GM21390 (cell line): ENCODE measurements around the gene NAIF1.
"Not testable (repeated sequence)": the region's sequence is repeated elsewhere in the genome, so short reads cannot be mapped to it uniquely, and the experiment has no call there.

ENCODE experiments used
- ATAC-seq: cut with Tn5 transposase; IDR thresholded peaks from one replicate; pipeline ENCODE4 v1.9.1; 2021; ENCODE audit not compliant: unreplicated experiment

The NAIF1 gene, protein sequence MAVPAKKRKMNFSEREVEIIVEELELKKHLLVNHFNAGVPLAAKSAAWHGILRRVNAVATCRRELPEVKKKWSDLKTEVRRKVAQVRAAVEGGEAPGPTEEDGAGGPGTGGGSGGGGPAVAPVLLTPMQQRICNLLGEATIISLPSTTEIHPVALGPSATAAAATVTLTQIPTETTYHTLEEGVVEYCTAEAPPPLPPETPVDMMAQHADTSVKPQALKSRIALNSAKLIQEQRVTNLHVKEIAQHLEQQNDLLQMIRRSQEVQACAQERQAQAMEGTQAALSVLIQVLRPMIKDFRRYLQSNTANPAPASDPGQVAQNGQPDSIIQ

DNA sequence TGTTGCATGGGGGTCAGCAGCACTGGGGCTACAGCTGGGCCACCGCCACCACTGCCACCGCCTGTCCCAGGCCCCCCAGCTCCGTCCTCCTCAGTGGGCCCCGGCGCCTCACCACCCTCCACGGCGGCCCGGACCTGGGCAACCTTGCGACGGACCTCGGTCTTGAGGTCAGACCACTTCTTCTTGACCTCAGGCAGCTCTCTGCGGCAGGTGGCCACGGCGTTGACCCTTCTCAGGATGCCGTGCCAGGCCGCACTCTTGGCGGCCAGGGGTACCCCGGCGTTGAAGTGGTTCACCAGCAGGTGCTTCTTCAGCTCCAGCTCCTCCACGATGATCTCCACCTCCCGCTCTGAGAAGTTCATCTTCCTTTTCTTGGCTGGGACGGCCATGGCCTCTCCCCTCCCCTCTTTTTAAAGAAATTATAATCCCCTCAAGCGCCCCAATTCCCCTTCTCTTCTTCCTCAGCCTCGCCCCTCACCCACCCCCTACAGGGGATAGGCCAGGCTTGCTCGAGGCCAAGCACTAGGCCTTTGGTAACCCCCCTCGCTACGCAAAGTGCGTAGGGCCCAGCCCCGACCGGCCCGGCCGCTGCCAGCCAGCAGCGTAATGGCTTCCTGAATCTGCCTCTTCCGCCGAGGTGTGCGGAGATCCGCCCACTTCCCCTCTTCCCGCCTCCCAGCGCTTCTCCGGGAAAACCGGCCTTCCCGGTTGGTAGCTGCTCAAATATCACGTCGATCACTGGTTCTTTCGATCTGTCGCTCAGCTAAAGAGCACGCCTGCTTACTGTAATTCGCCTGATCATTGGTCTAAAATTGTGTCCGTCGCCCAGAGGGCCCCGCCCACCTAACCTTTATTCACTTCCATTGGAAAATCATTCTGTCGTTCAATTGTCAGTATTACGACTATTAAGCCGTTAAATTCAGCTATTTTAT, at the start of gene NAIF1:
Gene NAIF1, minus strand, starts transcription at position 608 of the 932 bp plus-strand sequence. Its CDS starts 219 bp downstream, at position 389.
- ATAC-seq = peak; percentile 57

DNA sequence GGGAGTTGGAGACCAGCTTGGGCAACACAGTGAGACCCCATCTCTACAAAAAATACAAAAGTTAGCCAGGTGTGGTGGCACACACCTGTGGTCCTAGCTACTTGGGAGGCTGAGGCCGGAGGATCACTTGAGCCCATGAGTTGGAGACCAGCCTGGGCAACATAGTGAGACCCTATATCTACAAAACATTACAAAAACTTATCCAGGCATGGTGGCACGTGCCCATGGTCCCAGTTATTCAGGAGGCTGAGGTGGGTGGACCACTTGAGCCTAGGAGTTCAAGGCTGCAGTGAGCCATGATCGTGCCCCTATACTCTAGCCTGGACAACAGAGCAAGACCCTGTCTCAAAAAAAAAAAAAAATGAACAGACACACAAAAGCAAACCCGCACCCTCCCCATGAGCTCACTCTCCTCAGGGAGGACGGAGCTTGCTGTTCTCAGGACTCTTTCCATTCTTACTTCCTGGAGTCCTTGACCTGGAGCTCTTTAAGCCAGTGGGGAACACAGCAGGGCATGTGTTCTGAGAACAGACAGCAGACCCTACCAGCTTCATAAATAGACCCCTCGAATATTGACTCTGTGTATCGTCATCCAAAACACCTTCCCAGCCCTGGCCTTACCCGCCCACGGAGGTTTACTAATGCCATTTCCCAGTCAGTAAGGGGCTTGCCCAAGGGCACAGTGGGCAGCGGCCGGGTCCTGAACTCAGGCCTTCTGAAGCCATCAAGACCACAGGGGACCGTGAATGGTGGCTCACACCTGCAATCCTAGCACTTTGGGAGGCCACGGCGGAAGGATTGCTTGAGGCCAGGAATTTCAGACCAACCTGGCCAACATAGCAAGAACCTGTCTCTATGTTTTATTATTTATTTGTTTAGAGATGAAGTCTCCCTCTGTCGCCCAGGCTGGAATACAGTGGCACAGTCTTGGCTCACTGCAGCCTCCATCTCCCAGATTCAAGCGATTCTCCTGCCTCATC, 49.3 kb upstream of the NAIF1 start:
- ATAC-seq = no peak

DNA sequence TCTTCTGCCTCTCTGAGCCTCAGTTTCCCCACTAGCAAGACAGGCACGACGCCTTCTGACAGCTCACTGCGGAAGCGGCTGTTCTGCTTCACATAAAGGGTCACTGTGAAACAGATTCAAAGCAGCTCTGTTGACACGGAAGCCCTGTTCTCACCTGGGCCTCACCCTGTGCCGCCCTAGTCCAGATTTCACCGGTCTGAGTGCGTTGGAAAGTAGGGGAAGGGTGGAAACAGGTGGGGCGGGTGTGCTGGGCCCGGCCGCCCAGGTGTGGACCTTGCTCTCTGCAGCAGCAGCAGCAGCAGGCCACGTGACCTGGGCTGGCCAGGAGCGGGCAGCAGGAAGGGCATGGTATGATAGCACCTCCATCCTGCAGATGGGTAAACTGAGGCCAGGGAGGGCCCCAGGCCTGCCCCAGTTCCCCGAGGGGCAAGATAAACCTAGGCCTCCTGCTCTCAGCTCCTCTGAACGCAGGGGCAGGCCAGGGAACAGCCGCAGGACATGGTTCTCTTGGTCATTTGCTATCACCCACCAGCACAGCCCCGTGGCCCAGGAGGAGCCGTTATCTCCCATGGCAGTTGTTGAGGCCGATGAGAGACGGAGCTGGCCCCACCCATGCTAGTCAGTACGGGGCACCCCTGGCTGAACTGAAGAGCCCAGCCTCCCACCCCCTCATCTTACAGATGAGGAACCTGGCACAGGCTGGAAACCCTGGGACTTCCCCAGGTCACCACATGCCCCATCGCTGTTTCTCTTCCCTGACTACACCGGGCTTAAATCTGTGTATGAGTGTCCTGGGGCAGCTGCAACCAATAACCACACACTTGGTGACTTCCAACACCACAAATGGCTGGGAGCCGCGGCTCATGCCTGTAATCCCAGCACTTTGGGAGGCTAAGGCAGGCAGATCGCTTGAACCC, 48.3 kb upstream of the NAIF1 start:
- ATAC-seq = no peak

DNA sequence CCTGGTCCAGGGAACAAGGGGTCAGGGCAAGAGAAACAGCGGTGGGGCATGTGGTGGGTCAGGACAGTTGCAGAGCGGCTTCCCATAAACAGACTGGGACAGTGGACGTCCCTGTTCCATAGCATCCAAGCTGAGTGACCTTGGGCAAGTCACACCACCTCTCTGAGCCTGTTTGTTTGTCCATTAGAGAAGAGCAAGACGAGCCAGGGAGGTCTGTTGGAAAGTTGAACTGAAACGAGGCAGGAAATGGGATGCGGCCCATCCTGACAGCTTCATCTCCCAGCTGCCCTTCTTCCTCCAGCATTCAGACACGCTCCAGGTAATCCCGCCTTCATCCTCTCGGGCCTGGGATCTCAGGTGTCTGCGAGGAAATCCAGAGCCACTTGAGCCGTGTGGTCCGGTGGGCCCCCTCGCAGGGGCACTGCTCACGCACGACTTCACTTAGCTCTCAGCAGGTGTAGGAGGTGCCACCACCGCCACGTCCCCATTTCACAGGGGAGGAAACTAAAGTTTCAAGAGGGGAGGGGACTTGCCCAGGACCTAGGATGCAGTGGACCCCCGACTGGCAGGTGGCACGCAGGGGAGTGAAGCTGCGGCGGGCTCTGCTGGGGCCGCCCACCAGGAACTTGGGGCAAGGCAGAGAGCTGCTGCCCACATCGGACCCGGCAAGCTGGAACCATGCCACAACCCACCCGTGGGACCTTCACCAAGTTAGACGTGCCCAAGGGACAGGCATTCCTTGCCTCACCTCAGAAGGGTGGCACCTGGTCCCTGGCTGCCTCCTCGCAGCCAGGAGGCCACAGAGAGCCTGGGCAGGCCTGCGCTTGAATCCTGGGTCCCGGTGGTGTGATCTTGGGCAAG, 47.4 kb upstream of the NAIF1 start:
- no peak for ATAC-seq

- ATAC-seq = no peak
Observed at GRCh38 chr9:128113526-128114325, 46.6 kb upstream of the NAIF1 start.

DNA sequence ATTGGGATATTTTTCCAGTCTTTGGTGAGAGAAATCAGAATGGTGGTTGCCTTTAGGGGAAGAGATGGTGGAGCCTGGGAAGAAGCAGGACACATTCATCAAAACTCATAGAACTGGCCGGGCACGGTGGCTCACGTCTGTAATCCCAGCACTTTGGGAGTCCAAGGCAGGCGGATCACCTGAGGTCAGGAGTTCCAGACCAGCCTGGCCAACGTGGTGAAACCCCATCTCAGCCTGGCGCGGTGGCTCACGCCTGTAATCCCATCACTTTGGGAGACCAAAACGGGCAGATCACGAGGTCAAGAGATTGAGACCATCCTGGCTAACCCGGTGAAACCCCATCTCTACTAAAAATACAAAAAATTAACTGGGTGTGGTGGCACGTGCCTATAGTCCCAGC, 44.6 kb upstream of the NAIF1 start:
- ATAC-seq = not testable (repeated sequence)

- ATAC-seq = no peak
Observed at GRCh38 chr9:128109050-128109709, 42.1 kb upstream of the NAIF1 start.

- ATAC-seq = no peak
Observed at GRCh38 chr9:128108269-128109049, 41.3 kb upstream of the NAIF1 start.

DNA sequence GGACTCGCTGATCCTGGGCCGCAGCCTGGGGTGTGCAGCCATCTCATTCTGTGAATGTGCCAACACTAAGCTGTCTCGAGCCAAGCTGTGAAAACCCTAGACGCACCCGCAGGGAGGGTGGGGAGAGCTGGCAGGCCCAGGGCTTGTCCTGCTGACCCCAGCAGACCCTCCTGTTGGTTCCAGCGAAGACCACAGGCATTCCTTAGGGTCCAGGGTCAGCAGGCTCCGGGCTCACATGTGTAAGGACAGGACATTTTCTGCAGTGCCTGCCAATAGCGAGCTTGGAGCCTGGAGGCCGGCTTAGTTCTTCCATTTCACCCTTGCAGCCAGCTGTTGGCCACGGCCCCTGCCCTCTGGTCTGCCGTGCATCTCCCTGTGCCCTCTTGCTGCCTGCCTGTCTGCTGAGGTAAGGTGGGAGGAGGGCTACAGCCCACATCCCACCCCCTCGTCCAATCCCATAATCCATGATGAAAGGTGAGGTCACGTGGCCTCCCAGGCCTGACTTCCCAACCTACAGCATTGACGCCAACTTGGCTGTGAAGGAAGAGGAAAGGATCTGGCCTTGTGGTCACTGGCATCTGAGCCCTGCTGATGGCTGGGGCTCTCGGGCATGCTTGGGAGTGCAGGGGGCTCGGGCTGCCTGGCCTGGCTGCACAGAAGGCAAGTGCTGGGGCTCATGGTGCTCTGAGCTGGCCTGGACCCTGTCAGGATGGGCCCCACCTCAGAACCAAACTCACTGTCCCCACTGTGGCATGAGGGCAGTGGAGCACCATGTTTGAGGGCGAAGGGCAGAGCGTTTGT, 40.5 kb upstream of the NAIF1 start:
- ATAC-seq = no peak

- no peak for ATAC-seq
Observed at GRCh38 chr9:128106940-128107467, 39.9 kb upstream of the NAIF1 start.

DNA sequence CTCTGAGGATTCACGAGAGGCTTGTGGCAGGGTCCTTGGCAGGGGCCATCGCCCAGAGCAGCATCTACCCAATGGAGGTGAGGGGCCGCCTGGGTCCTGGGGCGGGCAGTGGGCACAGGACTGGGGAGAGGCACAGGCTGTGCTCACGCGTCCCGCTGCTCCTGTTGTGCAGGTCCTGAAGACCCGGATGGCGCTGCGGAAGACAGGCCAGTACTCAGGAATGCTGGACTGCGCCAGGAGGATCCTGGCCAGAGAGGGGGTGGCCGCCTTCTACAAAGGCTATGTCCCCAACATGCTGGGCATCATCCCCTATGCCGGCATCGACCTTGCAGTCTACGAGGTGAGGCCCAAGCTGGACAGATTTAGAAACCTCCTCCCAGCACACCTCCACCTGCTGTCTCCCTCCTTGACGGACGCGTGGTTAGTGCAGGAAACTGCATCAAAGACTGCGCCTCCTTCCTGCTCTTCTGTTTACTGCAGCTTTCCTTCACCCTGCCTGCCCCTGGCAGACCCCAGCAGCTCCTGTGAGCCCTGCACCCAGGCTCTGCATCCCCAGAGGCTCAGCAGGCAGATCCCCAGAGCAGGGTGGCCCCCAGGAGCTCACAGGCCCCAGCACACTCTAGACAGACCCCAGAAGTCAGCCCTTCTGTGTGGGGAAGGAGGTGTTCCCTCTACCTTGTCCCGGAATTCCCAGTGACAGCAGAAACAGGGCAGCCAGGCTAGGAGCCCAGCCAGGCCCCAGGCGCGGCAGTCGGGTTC, 39.2 kb upstream of the NAIF1 start:
- no peak for ATAC-seq

GRCh38 chr9:128105538-128106175, 38.5 kb upstream of the NAIF1 start:
- ATAC-seq = no peak

DNA sequence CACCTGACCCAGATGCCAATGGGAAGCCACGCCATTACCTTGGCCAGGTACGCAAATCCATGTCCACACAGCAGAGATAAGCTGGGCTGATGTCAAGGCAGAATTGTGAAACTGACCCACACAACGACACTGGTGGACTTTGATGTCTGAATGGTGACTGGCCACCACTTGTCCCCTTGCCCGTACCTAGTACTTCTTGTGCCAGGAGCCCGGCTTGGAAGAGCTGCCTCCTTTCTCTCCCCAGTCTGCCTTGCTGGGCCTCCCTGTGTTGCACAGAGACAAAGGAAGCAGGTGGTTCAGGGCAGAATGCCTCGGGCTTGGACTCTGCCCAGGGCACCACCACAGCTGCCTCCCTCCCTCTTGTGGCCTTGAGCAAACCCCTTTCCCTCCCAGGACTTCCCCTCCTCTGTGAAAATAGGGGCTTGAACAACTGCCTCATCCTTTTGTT, 37.1 kb upstream of the NAIF1 start:
- ATAC-seq = no peak

DNA sequence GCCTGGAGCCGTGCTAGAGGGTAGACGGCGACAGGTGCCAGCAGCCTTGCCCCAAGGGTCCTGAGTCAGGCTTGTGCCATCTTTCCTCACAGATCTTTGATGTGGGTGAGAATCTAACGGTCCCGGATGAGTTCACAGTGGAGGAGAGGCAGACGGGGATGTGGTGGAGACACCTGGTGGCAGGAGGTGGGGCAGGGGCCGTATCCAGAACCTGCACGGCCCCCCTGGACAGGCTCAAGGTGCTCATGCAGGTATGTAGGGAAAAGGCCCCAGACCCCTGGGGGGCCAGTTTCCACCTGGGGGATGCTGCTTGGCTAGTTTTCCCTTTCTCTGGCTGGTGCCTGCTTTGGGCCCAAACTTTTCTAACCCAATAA, 36.5 kb upstream of the NAIF1 start:
- no peak for ATAC-seq
